Erythroblast (primary cell): ENCODE results near the gene TRDMT1.

Source experiments
- GATA1 ChIP-seq: IDR thresholded peaks from 2 replicates; pipeline ENCODE4 v1.6.1; 2011; ENCODE audit warnings: low read depth, mild to moderate bottlenecking, control low read depth, low read length, moderate library complexity
- POLR2A ChIP-seq: IDR thresholded peaks from 2 replicates; pipeline ENCODE4 v1.6.1; 2011; ENCODE audit warnings: mild to moderate bottlenecking, low read length

- TF ChIP-seq POLR2A (no peak), GATA1 (no peak)
Observed at GRCh38 chr10:17100586-17100985, 100.9 kb downstream of the TRDMT1 start.
